Bronchial epithelial cell (primary cell): ENCODE data around the gene NR3C1. TPM values are rescaled to one million over a fixed set of nuclear protein-coding genes. Genes with fewer than 3 reads are reported as not detected.

Experiments used
- DNase-seq: peaks from one replicate; pipeline ENCODE4 v3.0.0-alpha.2; 2010; ENCODE audit warnings: low read depth
- FAIRE-seq: peaks from 2 replicates; lab custom pipeline; 2011; peaks lifted over from hg19 to GRCh38; lab: Jason Lieb, UNC
- H3K27me3 ChIP-seq: 2 replicates; pipeline ENCODE4 v1.5.1; 2011; ENCODE audit warnings: low read length; ENCODE audit not compliant: control insufficient read depth, insufficient read depth
- H3K36me3 ChIP-seq: 2 replicates; pipeline ENCODE4 v1.5.1; 2011; ENCODE audit warnings: low read length; ENCODE audit not compliant: control insufficient read depth, insufficient read depth
- H3K4me3 ChIP-seq: 2 replicates; pipeline ENCODE4 v1.5.1; 2011; ENCODE audit warnings: mild to moderate bottlenecking, low read depth, low read length, control low read depth
- CTCF ChIP-seq: IDR thresholded peaks from 2 replicates; pipeline ENCODE4 v1.5.1; 2011; ENCODE audit warnings: mild to moderate bottlenecking, moderate library complexity, low read length, control low read depth, inconsistent platforms; ENCODE audit not compliant: insufficient read depth, severe bottlenecking
- total RNA-seq: library from RNA; depleted of rRNA; stranded (reverse); fragments of >200 nt; gene quantifications from 2 replicates; pipeline ENCODE4 v1.2.1, GENCODE V29; 2014

The NR3C1 gene
- total RNA-seq, 1 donor from 2014 or later, result 41.9 TPM

GRCh38 chr5:143284521-143284920 is 119.0 kb downstream of the NR3C1 start:
- no peak for DNase-seq
- H3K27me3 ChIP-seq, result no peaks in the 10 kb centered on the region
- FAIRE-seq, result no peak
- no peak for TF ChIP-seq CTCF
- peaks cover 3% of the 10 kb centered on the region for H3K36me3 ChIP-seq
- no peak overlapping the region for H3K4me3 ChIP-seq

DNA sequence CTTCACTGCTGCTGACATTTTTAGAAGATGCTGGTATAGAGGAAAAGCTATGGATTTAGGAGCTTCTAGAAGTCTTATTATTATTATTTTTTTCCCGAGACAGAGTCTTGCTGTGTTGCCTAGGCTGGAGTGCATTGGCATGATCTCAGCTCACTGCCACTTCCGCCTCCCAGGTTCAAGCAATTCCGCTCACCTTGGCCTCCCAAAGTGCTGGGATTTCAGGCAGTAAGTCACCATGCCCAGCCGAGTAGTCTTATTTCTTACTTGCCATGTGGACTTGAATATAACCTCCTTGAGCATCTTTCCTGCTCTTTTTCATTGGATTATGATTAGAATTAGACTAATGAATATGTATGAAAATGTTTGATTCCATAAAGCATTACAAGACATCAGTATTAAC is 119.5 kb downstream of the NR3C1 start:
- DNase-seq, result no peak
- FAIRE-seq, result no peak
- no peaks in the 10 kb centered on the region for H3K27me3 ChIP-seq
- TF ChIP-seq CTCF, result no peak
- peaks cover 3% of the 10 kb centered on the region for H3K36me3 ChIP-seq
- H3K4me3 ChIP-seq, result no peak overlapping the region

GRCh38 chr5:143281226-143281625 is 122.3 kb downstream of the NR3C1 start:
- Histone ChIP-seq H3K4me3 (no peak overlapping the region), H3K36me3 (peaks cover 3% of the 10 kb centered on the region), H3K27me3 (no peaks in the 10 kb centered on the region)
- no peak for DNase-seq
- FAIRE-seq, result no peak
- no peak for TF ChIP-seq CTCF

GRCh38 chr5:143279698-143280097 is 123.8 kb downstream of the NR3C1 start:
- no peaks in the 10 kb centered on the region for H3K27me3 ChIP-seq
- no peak overlapping the region for H3K4me3 ChIP-seq
- H3K36me3 ChIP-seq, result peaks cover 3% of the 10 kb centered on the region
- FAIRE-seq (no peak), DNase-seq (peak; percentile 73)
- TF ChIP-seq CTCF, result no peak

GRCh38 chr5:143277536-143277935 is 126.0 kb downstream of the NR3C1 start:
- Histone ChIP-seq H3K4me3 (no peak overlapping the region), H3K36me3 (peaks cover 2% of the 10 kb centered on the region), H3K27me3 (no peaks in the 10 kb centered on the region)
- FAIRE-seq, result no peak
- TF ChIP-seq CTCF, result no peak
- no peak for DNase-seq
